Fibroblast of lung (primary cell): ENCODE data around the gene FOXL3. TPM values are rescaled to one million over a fixed set of nuclear protein-coding genes. Genes with fewer than 3 reads are reported as not detected.

ENCODE experiments used
- DNase-seq, 2 donors: peaks; one replicate each; pipeline versions ENCODE4 v3.0.0 to v3.0.0-alpha.2; 2010; ENCODE audit warnings: low read depth in 2 of 2
- H2AFZ ChIP-seq: 2 replicates; pipeline ENCODE4 v1.5.1; 2012; ENCODE audit warnings: low read length, control low read depth, inconsistent platforms
- H3K27ac ChIP-seq: 2 replicates; pipeline ENCODE4 v1.5.1; 2011; ENCODE audit warnings: low read length, control low read depth; ENCODE audit not compliant: insufficient read depth
- H3K27me3 ChIP-seq: 2 replicates; pipeline ENCODE4 v1.5.1; 2011; ENCODE audit warnings: mild to moderate bottlenecking, low read length; ENCODE audit not compliant: control insufficient read depth, insufficient read depth
- H3K36me3 ChIP-seq: 2 replicates; pipeline ENCODE4 v1.5.1; 2011; ENCODE audit warnings: low read length; ENCODE audit not compliant: control insufficient read depth, insufficient read depth
- H3K4me1 ChIP-seq: 2 replicates; pipeline ENCODE4 v1.5.1; 2011; ENCODE audit warnings: low read length; ENCODE audit not compliant: control insufficient read depth, insufficient read depth; ENCODE audit errors: extremely low read depth
- H3K4me2 ChIP-seq: 2 replicates; pipeline ENCODE4 v1.5.1; 2011; ENCODE audit warnings: low read length, control low read depth; ENCODE audit not compliant: insufficient read depth; ENCODE audit errors: extremely low read depth
- H3K4me3 ChIP-seq, 4 experiments: fragments of 200-600 bp in 1 of 4; sonication (generic) in 1 of 4; replicated peaks in 1 of 4; 2 replicates each; pipeline ENCODE4 v1.5.1; 2011 to 2016; ENCODE audit warnings: low read length in 4 of 4, low read depth in 3 of 4, mild to moderate bottlenecking in 3 of 4, control low read depth in 2 of 4, inconsistent platforms in 1 of 4, mixed read lengths in 1 of 4; ENCODE audit not compliant: insufficient read depth in 1 of 4; ENCODE audit errors: control extremely low read depth in 1 of 4
- H3K79me2 ChIP-seq: 2 replicates; pipeline ENCODE4 v1.5.1; 2012; ENCODE audit warnings: mild to moderate bottlenecking, low read length, inconsistent platforms; ENCODE audit not compliant: control insufficient read depth, insufficient read depth
- H3K9ac ChIP-seq: 2 replicates; pipeline ENCODE4 v1.5.1; 2011; ENCODE audit warnings: mild to moderate bottlenecking, low read length, control low read depth; ENCODE audit not compliant: insufficient read depth
- H3K9me3 ChIP-seq: 2 replicates; pipeline ENCODE4 v1.5.1; 2012; ENCODE audit warnings: low read depth, low read length; ENCODE audit not compliant: control insufficient read depth, insufficient read depth
- H4K20me1 ChIP-seq: 2 replicates; pipeline ENCODE4 v1.5.1; 2011; ENCODE audit warnings: low read length; ENCODE audit not compliant: control insufficient read depth, insufficient read depth; ENCODE audit errors: extremely low read depth
- CTCF ChIP-seq, 2 donors: IDR thresholded peaks in 1 of 2; conservative IDR thresholded peaks in 1 of 2; 1 replicate in 1 of 2; 2 replicates in 1 of 2; pipeline ENCODE4 v1.5.1; 2011 to 2012; ENCODE audit warnings: low read length in 2 of 2, control low read depth in 1 of 2, inconsistent platforms in 1 of 2, low read depth in 1 of 2, mild to moderate bottlenecking in 1 of 2
- EZH2 ChIP-seq: IDR thresholded peaks from 2 replicates; pipeline ENCODE4 v1.5.1; 2012; ENCODE audit warnings: low read length, control low read depth, mild to moderate bottlenecking; ENCODE audit errors: missing control alignments
- polyA plus RNA-seq, 2 donors: library from polyadenylated mRNA; depleted of rRNA in 1 of 2; stranded (reverse) in 1 of 2; unstranded in 1 of 2; fragments of >200 nt; gene quantifications; 2 replicates each; pipeline ENCODE4 v1.2.1, GENCODE V29; 2011 to 2012; ENCODE audit warnings: missing spikeins in 1 of 2
- total RNA-seq: library from RNA; depleted of rRNA; stranded (reverse); fragments of >200 nt; gene quantifications from 2 replicates; pipeline ENCODE4 v1.2.1, GENCODE V29; 2014

The FOXL3 gene
- total and polyA plus RNA-seq, 2 donors (not counting 1 experiment from before 2014, with no cell fraction given), result not detected

- no peak overlapping the region for H3K27ac ChIP-seq
- no peak overlapping the region for H3K9ac ChIP-seq
- DNase-seq, result no peak
- no peak overlapping the region for H3K4me3 ChIP-seq
- no peaks in the 10 kb centered on the region for H3K27me3 ChIP-seq
- TF ChIP-seq EZH2 (no peak), CTCF (conservative IDR thresholded peaks at IDR 0.05 in 1 of 2, IDR thresholded peaks at IDR 0.05 in 1 of 2; ENCODE audit: low read depth in 1 of 2, low read length in 2 of 2) (no peak)
- no peaks in the 10 kb centered on the region for H4K20me1 ChIP-seq
- no peaks in the 10 kb centered on the region for H3K36me3 ChIP-seq
- no peaks in the 10 kb centered on the region for H3K9me3 ChIP-seq
- H2AFZ ChIP-seq, result no peak overlapping the region
- no peaks in the 10 kb centered on the region for H3K79me2 ChIP-seq
- H3K4me2 ChIP-seq, result no peak overlapping the region
- H3K4me1 ChIP-seq, result no peaks in the 10 kb centered on the region
These were observed 9.2 kb downstream of the FOXL3 start for GRCh38 chr7:299169-299568.

GRCh38 chr7:299628-300027, 9.7 kb downstream of the FOXL3 start:
- no peak overlapping the region for H3K4me3 ChIP-seq
- no peak for TF ChIP-seq CTCF (conservative IDR thresholded peaks at IDR 0.05 in 1 of 2, IDR thresholded peaks at IDR 0.05 in 1 of 2; ENCODE audit: low read depth in 1 of 2, low read length in 2 of 2)
- no peak for TF ChIP-seq EZH2

GRCh38 chr7:300048-300447, 10.1 kb downstream of the FOXL3 start:
- Histone ChIP-seq H3K4me2 (no peak overlapping the region), H3K4me3 (no peak overlapping the region), H3K27ac (no peak overlapping the region), H3K27me3 (no peaks in the 10 kb centered on the region), H2AFZ (no peak overlapping the region), H3K4me1 (no peaks in the 10 kb centered on the region), H3K9ac (no peak overlapping the region), H3K79me2 (no peaks in the 10 kb centered on the region), H4K20me1 (no peaks in the 10 kb centered on the region), H3K36me3 (no peaks in the 10 kb centered on the region), H3K9me3 (peaks cover 5% of the 10 kb centered on the region)
- TF ChIP-seq CTCF (conservative IDR thresholded peaks at IDR 0.05 in 1 of 2, IDR thresholded peaks at IDR 0.05 in 1 of 2; ENCODE audit: low read depth in 1 of 2, low read length in 2 of 2) (no peak), EZH2 (no peak)
- DNase-seq, result no peak

More at GRCh38 chr7:299628-300027, 9.7 kb downstream of the FOXL3 start:
- Histone ChIP-seq H3K36me3 (no peaks in the 10 kb centered on the region), H3K4me1 (no peaks in the 10 kb centered on the region), H2AFZ (no peak overlapping the region), H3K4me2 (no peak overlapping the region), H3K79me2 (no peaks in the 10 kb centered on the region), H4K20me1 (no peaks in the 10 kb centered on the region), H3K9me3 (peaks cover 3% of the 10 kb centered on the region), H3K9ac (no peak overlapping the region), H3K27me3 (no peaks in the 10 kb centered on the region), H3K27ac (no peak overlapping the region)
- no peak for DNase-seq
